Measurements from ENCODE around the gene COPZ1. TPM values are rescaled to one million over a fixed set of nuclear protein-coding genes. Genes with fewer than 3 reads are reported as not detected.

Gene COPZ1
- total RNA-seq, 1 experiment from 2014 or later = 104 TPM

DNA sequence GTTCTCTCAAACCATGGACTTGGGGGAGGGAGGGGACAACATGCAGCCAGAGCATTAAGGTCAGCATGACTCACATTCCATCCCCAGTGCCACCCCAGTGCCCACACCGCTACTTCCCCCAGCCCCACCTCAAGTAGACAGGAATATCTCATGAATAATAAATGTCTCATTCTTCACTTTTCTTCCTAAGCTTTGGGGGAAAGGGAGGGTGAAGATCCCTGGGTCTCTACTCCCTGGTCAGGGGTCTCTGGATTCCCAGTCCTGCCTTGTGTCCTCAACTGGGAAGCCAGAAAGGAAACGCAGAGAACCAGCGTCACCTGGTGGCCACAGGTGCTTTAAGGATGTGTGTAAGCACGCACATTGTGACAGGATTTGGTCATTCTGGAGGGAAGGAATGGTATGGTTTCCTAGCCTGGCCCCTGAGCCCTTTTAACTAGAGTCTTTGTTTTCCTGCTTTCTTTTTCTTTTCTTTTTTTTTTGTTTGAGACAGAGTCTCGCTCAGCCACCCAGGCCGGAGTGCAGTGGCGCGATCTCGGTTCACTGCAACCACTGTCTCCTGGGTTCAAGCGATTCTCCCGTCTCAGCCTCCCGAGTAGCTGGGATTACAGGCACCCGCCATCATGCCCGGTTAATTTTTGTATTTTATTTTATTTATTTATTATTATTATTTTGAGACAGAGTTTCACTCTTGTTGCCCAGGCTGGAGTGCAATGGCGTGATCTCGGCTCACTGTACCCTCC lies 36.0 kb downstream of the COPZ1 start:
- H3K4me1 ChIP-seq (ENCODE audit: insufficient read depth, low read length) = peaks cover 5% of the 10 kb centered on the region; the same call in 1 of the 2 replicates

More for the DNA sequence above, 36.0 kb downstream of the COPZ1 start:
- Histone ChIP-seq H3K9me3 (ENCODE audit: control insufficient read depth, low read depth, low read length) (no peaks in the 10 kb centered on the region), H3K79me2 (ENCODE audit: insufficient read depth, low read length) (no peaks in the 10 kb centered on the region), H2BK12ac (ENCODE audit: insufficient read length, low read depth, low read length) (no peak overlapping the region), H4K5ac (ENCODE audit: insufficient read length, low read depth, low read length) (no peak overlapping the region), H3K56ac (ENCODE audit: insufficient read length, low read depth, low read length) (no peak overlapping the region), H3K23ac (ENCODE audit: insufficient read length, low read depth, low read length) (no peak overlapping the region), H2BK120ac (ENCODE audit: low read depth, low read length, poor library complexity, severe bottlenecking) (no peak overlapping the region), H4K91ac (ENCODE audit: insufficient read length, low read depth, low read length) (no peak overlapping the region), H4K8ac (replicated peaks; ENCODE audit: insufficient read length, low read depth, low read length) (no peak overlapping the region), H2BK20ac (ENCODE audit: low read depth, low read length, poor library complexity, severe bottlenecking) (no peak overlapping the region), H3K9ac (ENCODE audit: extremely low read depth, insufficient read length, low read length) (no peak overlapping the region), H3K4ac (ENCODE audit: low read depth, low read length) (no peak overlapping the region), H3T11ph (ENCODE audit: low read length) (no peak overlapping the region), H4K20me1 (ENCODE audit: control insufficient read depth, insufficient read depth, insufficient read length) (peaks cover 3% of the 10 kb centered on the region), H3K27ac (ENCODE audit: insufficient read length, low read depth, low read length) (no peak overlapping the region), H3K23me2 (ENCODE audit: insufficient read length, low read depth, low read length, poor library complexity, severe bottlenecking) (peaks cover 11% of the 10 kb centered on the region), H3K27me3 (ENCODE audit: insufficient read depth, low read length) (no peaks in the 10 kb centered on the region), H3K18ac (ENCODE audit: insufficient read length, low read depth, low read length) (no peak overlapping the region), H2BK5ac (ENCODE audit: insufficient read length, low read length) (no peak overlapping the region), H2AK5ac (ENCODE audit: insufficient read length, low read length) (no peak overlapping the region), H3K4me2 (ENCODE audit: insufficient read depth, insufficient read length, low read length) (no peak overlapping the region), H2AFZ (ENCODE audit: low read length) (no peak overlapping the region), H3K14ac (ENCODE audit: insufficient read depth, low read length) (no peak overlapping the region), H3K79me1 (ENCODE audit: insufficient read depth, low read depth, low read length, poor library complexity, severe bottlenecking) (no peaks in the 10 kb centered on the region), H2BK15ac (ENCODE audit: low read depth, low read length) (no peak overlapping the region)
- TF ChIP-seq, protein P1, sequence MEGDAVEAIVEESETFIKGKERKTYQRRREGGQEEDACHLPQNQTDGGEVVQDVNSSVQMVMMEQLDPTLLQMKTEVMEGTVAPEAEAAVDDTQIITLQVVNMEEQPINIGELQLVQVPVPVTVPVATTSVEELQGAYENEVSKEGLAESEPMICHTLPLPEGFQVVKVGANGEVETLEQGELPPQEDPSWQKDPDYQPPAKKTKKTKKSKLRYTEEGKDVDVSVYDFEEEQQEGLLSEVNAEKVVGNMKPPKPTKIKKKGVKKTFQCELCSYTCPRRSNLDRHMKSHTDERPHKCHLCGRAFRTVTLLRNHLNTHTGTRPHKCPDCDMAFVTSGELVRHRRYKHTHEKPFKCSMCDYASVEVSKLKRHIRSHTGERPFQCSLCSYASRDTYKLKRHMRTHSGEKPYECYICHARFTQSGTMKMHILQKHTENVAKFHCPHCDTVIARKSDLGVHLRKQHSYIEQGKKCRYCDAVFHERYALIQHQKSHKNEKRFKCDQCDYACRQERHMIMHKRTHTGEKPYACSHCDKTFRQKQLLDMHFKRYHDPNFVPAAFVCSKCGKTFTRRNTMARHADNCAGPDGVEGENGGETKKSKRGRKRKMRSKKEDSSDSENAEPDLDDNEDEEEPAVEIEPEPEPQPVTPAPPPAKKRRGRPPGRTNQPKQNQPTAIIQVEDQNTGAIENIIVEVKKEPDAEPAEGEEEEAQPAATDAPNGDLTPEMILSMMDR (conservative IDR thresholded peaks at IDR 0.05) = peak; percentile 98
- H3K9me3 Mint-ChIP-seq = no peaks in the 10 kb centered on the region
- H3K27ac Mint-ChIP-seq = peak overlapping the region in 1 of 3 experiments; percentile 44; a peak in 3 of 7 replicates
- H3K27me3 Mint-ChIP-seq (ENCODE audit: low read depth) = peaks cover 11% of the 10 kb centered on the region
- peak; percentile 94 for DNase-seq
- no CpG with 5 or more reads among the region's 16 CpGs for WGBS (ENCODE audit: extremely low coverage, insufficient read length, low lambda C conversion rate)
- H3K4me3 Mint-ChIP-seq = peak overlapping the region; percentile 22 to 59; a peak in 4 of 5 replicates
- peaks cover 6% of the 10 kb centered on the region in 2 experiments for H3K4me1 Mint-ChIP-seq
- no peaks in the 10 kb centered on the region; a peak in 1 of 7 replicates for H3K36me3 Mint-ChIP-seq (ENCODE audit: insufficient read depth in 1 of 3, low read depth in 3 of 3)

All from H9 (cell line).